NCI-H2196 (cell line): ENCODE results near the gene LRRC74A.

Source experiments
- DNase-seq: peaks from one replicate; lab custom pipeline; 2025; ENCODE audit not compliant: unreplicated experiment; lab: John Stamatoyannopoulos, UW

Gene LRRC74A

DNA sequence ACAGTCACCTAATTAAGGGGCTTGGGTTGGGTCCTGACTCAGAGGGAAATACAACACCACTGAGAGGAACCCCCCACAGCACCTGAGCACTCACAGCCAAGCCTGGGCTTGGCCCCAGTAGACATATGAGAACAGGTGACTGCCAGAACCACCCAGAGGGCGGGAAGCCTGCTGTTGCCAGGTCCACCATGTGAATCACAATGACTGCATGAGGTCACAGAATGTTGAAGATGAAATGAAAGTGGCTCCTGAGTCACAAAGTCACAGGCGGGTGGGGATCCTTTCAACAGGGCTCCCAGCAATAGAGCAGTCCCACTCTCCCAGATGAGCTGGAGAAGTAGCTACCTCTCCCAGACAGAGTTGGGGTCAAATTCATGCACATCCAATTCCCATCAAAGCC is at the start of gene LRRC74A:
Gene LRRC74A, plus strand, starts transcription at position 287 of the 400 bp plus-strand sequence. CDS start 290 bp downstream, outside the sequence.
- peak; percentile 13 for DNase-seq

- no peak for DNase-seq
Measured at GRCh38 chr14:76776428-76777251, 49.6 kb upstream of the LRRC74A start.

- DNase-seq, result no peak
Measured at GRCh38 chr14:76777721-76778120, 48.5 kb upstream of the LRRC74A start.

GRCh38 chr14:76778546-76779215 is 47.5 kb upstream of the LRRC74A start:
- DNase-seq, result no peak

DNA sequence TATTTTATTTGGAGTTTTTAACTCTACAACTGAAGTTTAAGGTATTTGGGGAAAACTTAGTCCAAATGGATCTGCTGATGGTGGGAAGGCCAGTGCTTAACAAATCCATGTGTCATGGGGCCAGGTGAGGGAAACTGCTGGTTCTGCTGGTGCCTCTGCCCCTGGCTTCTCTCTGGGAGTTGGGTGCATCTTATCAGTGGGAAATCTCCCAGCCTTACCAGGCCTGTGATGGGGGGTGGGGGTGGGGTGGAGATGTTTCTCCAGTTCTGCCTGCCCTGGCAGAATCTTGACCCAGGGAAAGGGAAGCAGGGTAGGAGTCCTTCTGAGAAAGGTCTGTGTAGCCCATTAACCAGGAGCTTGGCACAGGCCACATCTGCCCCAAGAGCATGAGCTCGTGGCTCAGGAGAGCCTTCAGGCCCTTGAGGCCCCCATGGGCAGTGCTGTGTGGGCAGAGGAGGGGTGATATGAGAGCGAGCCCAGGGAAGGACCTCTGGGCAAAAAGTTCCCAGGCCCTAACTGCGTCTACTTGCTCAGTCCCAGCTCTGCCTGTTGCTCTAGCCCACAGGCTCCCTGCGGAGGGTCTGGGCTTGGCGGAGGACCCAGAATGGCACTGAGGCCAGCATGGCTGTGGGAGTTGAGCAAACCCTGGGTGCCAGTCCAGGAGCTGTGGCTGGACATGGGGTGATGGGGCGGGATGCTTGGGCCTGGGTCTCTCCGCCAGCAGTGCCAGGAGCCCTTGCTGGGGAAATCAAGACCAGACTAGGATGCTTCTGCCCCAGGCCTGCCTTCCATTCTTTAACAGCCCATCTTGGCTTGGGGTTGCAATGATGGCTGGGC is 46.8 kb upstream of the LRRC74A start:
- no peak for DNase-seq

GRCh38 chr14:76780058-76780345 is 46.2 kb upstream of the LRRC74A start:
- DNase-seq, result no peak

DNA sequence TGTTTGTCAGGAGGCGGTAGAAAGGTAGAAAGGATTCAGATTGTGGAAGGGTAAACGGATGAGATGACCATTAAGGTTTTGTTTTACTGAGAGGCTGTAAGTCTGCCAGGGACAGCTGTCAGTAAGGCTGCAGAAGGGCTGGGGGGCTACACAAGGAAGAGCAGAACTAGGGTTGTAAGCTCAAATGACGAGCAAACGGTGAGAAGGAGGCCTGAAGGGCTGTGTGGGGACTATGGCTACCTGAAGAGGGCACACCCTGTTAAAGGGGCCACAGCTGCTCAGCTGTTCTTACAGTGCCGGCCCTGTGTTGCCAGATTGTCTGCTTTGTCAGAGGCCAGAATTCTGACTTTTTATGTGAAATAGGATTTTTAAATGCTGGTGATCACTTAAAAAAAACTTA is 45.8 kb upstream of the LRRC74A start:
- DNase-seq, result no peak

DNA sequence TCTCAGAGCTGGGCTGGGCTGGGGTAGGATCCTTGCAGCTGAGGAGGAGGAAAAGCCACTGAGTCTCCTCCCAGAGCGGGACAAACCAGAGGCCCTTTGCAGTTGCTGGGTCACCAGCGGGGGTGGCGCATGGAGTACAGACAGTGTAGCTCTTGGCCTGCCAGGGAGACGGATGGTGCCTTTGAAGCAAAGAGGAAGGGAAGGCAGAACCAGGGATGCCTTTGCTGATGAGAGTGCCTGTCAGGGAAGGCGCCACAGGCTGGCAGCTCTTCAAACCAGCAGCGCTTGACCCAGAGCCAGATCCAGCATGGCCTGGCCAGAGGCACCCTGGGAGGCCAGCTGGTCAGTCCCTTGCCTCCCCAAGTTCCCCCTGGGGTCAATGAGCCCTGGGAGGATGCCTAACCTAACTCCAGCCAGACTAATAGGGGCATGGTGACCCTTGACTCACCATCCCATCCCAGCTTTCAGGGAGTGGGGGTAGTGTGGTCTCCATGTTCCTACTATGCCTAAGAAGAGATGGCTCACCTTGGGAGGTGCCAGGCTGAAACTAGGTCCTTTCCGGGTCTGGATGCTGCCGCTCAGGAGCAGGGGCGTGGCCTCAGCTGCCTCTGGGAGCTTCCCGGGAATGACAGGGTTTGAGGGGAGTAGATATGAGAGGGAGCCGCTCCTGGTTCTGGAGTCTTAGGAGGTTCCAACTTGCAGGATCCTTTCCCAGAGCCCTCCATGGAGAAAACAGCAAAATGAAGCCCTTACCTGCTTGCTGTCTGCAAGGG is 45.1 kb upstream of the LRRC74A start:
- DNase-seq, result peak; percentile 16

DNA sequence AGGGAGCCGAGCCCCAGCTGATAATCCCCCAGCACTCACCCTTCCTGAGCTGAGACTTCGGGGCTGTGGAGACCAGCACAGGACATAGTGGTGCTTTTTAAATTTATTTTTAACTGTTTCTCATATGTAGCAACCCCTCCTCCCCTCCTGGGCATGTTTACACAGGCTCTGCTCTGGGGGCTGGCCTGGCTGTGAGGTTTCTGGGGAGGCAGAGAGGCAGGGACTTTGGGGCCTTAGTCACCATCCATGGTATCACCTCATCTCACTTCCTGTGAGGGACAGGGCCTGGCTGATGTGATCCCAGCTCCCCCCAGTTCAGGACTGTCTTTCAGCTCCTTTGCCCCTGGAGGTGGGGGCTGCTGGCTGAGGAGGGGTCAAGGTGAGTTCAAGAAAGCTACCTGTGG is 44.6 kb upstream of the LRRC74A start:
- no peak for DNase-seq

DNA sequence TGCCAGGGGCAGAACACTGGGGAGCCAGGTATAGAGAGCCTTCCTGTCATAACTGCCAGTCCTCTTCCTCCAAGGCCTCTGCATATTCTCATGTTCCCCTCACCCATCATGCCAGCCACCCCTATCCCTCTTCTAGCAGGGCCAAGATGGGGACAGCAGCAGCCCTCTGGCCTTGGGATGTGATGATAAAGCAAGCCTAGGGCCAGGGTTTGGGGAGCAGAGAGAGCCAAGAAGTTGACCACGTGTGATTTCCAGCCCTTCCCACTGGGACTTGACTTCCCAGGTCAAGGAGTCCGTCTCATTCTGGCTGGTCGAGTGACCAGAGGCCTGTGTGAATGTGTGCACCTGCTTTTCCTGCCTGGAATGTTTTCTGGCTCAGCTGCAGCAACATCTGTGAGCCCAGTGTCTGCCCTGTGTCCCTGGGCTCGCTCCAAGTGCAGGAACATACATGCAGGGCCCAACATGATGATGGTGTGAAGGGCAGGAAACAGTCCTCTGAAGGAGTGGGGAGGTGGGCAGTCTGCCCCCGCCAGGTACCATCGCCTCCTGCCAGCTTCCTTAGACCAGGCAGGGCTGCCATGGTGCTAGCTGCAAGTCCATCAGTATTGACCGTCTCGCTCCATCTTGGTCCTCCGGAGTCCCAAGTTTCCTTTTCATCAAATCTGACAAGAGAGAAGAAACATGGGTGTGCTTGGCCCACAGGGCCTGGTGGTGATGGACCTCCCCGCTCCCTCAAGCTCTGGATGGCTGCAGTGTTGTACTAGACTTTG is 43.9 kb upstream of the LRRC74A start:
- no peak for DNase-seq

DNA sequence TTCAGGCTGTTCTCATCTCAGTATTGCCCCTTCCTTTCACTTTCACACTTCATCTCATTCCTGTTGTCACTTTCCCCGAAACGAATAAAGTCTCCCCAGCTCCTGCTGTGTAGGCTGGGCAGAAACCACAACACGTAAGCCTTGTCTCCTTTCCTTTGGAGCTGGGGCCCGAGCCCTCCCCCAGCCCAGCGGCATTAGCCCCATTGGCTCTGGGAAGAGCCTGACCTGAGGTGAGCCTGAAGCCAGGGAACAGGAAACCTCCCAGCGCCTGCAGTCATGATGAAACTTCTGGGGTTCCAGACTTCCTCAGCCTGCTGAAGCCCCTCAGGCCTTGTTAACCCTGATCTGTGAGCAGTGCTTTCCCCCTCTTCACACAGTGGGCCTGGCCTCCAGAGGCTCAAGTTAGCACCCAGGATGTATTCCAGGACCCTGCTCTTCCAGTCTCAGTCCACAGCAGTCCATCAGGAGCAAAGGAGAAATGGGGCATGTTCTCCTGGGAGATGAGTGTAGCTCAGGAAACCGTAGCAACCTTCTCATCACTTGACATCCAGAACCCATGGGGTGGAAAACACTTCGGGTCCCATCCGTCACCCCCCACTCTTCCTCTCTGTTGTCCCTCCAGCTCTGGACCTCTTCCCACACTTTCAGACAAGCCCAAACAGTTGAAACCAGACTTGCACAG is 43.2 kb upstream of the LRRC74A start:
- DNase-seq, result no peak

GRCh38 chr14:76784266-76784874 is 41.8 kb upstream of the LRRC74A start:
- no peak for DNase-seq

- DNase-seq, result peak; percentile 76
Measured at GRCh38 chr14:76784881-76785280, 41.3 kb upstream of the LRRC74A start.

GRCh38 chr14:76786601-76787000 is 39.6 kb upstream of the LRRC74A start:
- no peak for DNase-seq

DNA sequence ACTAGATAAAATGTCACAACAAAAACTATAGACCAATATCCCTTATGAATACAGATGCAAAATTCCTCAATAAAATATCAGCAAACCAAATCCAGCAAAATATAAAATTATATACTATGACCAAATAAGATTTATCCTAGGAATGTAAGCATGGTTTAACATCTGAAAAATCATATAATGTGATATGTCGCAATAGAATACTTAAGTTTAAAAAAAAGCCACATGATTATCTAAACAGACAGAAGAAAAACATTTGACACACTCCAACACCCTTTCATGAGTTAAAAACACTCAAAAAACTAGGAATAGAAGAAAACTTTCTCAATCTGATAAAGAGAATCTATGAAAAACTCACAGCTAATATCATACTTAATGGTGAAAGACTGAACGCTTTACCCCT is 33.8 kb upstream of the LRRC74A start:
- DNase-seq, result no peak

- no peak for DNase-seq
Measured at GRCh38 chr14:76793324-76793723, 32.9 kb upstream of the LRRC74A start.

DNA sequence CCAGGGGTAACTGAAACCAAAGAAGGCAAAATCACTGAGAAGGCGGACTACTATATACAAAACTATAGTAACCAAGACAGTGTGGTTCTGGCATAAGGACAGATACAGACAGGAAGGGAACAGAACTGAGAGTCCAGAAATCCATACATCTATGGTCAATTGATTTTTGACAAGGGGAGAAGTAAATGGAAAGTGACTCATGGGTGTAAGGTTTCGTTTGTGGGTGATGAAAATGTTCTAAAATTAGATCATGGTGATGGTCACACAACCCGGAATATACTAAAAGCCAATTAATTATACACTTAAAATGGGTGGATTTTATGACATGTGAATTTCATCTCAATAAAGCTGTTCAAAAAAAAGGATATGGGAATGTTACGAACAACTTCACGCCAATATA is 32.3 kb upstream of the LRRC74A start:
- no peak for DNase-seq

- DNase-seq, result no peak
Measured at GRCh38 chr14:76806446-76806845, 19.8 kb upstream of the LRRC74A start.

DNA sequence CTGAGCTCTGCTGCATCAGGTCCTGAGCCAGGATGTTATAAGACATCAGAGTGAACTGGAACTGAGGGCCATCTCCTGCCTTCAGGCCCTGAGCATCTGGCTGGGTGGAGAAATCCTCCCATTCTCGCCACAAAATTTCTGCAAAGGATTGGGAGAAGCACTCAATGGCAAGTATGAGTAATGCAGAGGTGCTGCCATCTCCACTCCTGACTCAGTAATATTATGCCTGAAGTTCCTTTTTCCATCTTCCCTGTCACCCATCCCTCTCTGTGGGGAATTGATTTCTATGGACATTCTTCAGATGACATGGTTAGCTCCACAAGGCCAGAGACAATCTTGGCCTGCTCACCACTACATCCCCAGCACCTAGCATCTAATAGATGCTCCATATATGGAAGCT is 18.2 kb upstream of the LRRC74A start:
- DNase-seq, result no peak
